Breast epithelium (tissue), 3 donors: ENCODE results near the gene ZNF700.

Experiments used
- CTCF ChIP-seq, 3 donors: fragments of 450-650 bp; IDR thresholded peaks; one replicate each; pipeline ENCODE4 v1.5.1; 2016 to 2017; ENCODE audit warnings: antibody characterized with exemption in 3 of 3, mild to moderate bottlenecking in 3 of 3, moderate library complexity in 3 of 3
- POLR2A ChIP-seq: fragments of 450-650 bp; IDR thresholded peaks from one replicate; pipeline ENCODE4 v1.6.1; 2016; ENCODE audit warnings: antibody characterized with exemption, mild to moderate bottlenecking, moderate library complexity
- POLR2AphosphoS5 ChIP-seq, 3 donors: sonication (generic); formaldehyde crosslinking; IDR thresholded peaks; one replicate each; pipeline ENCODE4 v1.6.1; 2017; ENCODE audit warnings: antibody characterized with exemption in 3 of 3

DNA sequence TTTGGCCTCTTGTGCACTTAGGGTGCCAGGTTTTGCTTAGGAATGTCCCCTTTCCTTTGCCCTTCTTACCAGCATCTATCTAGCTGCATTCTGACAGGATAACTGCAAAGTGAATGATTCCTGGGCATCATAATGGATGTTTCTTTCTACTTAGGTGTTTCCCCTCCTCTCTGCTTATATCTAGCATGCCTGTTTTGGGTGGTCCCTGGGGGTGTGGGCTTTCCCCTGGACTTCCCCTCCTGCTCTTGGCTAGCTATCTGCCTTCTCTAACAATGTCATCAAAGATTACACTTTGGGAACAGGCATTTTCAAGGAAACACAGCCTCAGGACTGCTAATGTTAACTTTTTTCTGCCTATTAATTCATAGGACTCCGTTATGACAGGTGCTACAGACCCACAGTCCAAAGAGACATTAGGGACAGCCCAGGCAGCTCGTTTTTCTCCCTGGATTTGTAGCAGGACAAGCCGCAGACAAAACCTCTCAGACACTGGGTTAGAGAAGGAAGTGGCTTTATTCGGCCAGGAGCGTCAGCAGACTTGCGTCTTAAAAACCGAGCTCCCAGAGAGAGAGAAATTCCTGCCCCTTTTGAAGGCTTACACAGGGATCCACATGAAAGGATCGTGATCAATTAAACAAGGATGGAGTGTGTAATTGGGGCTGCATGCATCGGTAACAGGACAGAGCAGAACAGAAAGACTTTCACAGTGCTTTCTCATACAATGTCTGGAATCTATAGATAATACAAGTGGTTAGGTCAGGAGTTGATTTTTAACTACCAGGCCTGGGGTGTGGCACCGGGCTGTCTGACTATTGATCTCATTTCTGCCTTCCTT, 17.3 kb downstream of the ZNF700 start:
- TF ChIP-seq CTCF (IDR thresholded peaks at IDR 0.05) = no peak
- TF ChIP-seq POLR2AphosphoS5 (IDR thresholded peaks at IDR 0.05) = no peak
- TF ChIP-seq POLR2A = no peak
